Measurements from ENCODE around the gene CPNE9. TPM values are rescaled to one million over a fixed set of nuclear protein-coding genes. Genes with fewer than 3 reads are reported as not detected.

Gene CPNE9
- total RNA-seq, 1 donor from 2014 or later: not detected

GRCh38 chr3:9732740-9733115 lies 29.1 kb downstream of the CPNE9 start:
- Histone ChIP-seq H3K4me3 (peak overlapping the region; percentile 97), H3K9ac (peak overlapping the region; percentile 97), H2AFZ (replicated peaks) (no peak overlapping the region), H3K27me3 (no peaks in the 10 kb centered on the region), H4K20me1 (ENCODE audit: low read depth) (peaks cover 35% of the 10 kb centered on the region), H3K79me2 (ENCODE audit: low read depth) (peaks cover 30% of the 10 kb centered on the region), H3K4me1 (peaks cover 7% of the 10 kb centered on the region), H3K27ac (no peak overlapping the region), H3F3A (ENCODE audit: low read depth) (peaks cover 9% of the 10 kb centered on the region), H3K36me3 (no peaks in the 10 kb centered on the region), H3K9me3 (ENCODE audit: low read depth) (no peaks in the 10 kb centered on the region), H3K4me2 (peak overlapping the region; percentile 89)
- no peak for TF ChIP-seq EZH2phosphoT487 (IDR thresholded peaks at IDR 0.05)
- no peak for TF ChIP-seq CTCF (IDR thresholded peaks at IDR 0.05)
- TF ChIP-seq EZH2 (IDR thresholded peaks at IDR 0.05): no peak
- H3K4me1 Mint-ChIP-seq: peaks cover 21% of the 10 kb centered on the region
- no peaks in the 10 kb centered on the region for H3K9me3 Mint-ChIP-seq
- H3K36me3 Mint-ChIP-seq: peaks cover 17% of the 10 kb centered on the region
- DNase-seq (ENCODE audit: low spot score): no peak
- peak overlapping the region; percentile 91 for H3K4me3 Mint-ChIP-seq
- H3K27ac Mint-ChIP-seq: peak overlapping the region; percentile 91
- H3K27me3 Mint-ChIP-seq (ENCODE audit: insufficient read depth, low read depth): peaks cover 5% of the 10 kb centered on the region

- TF ChIP-seq EZH2 (IDR thresholded peaks at IDR 0.05) (no peak), EZH2phosphoT487 (IDR thresholded peaks at IDR 0.05) (no peak), CTCF (IDR thresholded peaks at IDR 0.05) (no peak)
- peaks cover 34% of the 10 kb centered on the region for H4K20me1 ChIP-seq (ENCODE audit: low read depth)
- H2AFZ ChIP-seq (replicated peaks): no peak overlapping the region
- no peaks in the 10 kb centered on the region for H3K36me3 ChIP-seq
- H3F3A ChIP-seq (ENCODE audit: low read depth): no peaks in the 10 kb centered on the region
- peaks cover 5% of the 10 kb centered on the region for H3K27me3 Mint-ChIP-seq (ENCODE audit: insufficient read depth, low read depth)
- no peak overlapping the region for H3K4me3 ChIP-seq
- no peak overlapping the region for H3K9ac ChIP-seq
- H3K9me3 ChIP-seq (ENCODE audit: low read depth): no peaks in the 10 kb centered on the region
- no peak overlapping the region for H3K4me2 ChIP-seq
- peaks cover 7% of the 10 kb centered on the region for H3K4me1 ChIP-seq
- no peak overlapping the region for H3K27ac Mint-ChIP-seq
- H3K4me1 Mint-ChIP-seq: peaks cover 14% of the 10 kb centered on the region
- peaks cover 25% of the 10 kb centered on the region for H3K36me3 Mint-ChIP-seq
- H3K79me2 ChIP-seq (ENCODE audit: low read depth): peaks cover 28% of the 10 kb centered on the region
- no peaks in the 10 kb centered on the region for H3K27me3 ChIP-seq
- H3K4me3 Mint-ChIP-seq: no peak overlapping the region
- H3K27ac ChIP-seq: no peak overlapping the region
- H3K9me3 Mint-ChIP-seq: no peaks in the 10 kb centered on the region
- DNase-seq (ENCODE audit: low spot score): no peak
Observed at GRCh38 chr3:9736831-9737230, 33.2 kb downstream of the CPNE9 start.

- Histone ChIP-seq H3K9ac (no peak overlapping the region), H3K27ac (no peak overlapping the region), H2AFZ (replicated peaks) (no peak overlapping the region), H3K27me3 (no peaks in the 10 kb centered on the region), H3K36me3 (no peaks in the 10 kb centered on the region), H3K4me2 (no peak overlapping the region), H3K9me3 (ENCODE audit: low read depth) (no peaks in the 10 kb centered on the region), H3K79me2 (ENCODE audit: low read depth) (peaks cover 6% of the 10 kb centered on the region), H3F3A (ENCODE audit: low read depth) (no peaks in the 10 kb centered on the region), H3K4me3 (no peak overlapping the region), H3K4me1 (no peaks in the 10 kb centered on the region), H4K20me1 (ENCODE audit: low read depth) (peaks cover 13% of the 10 kb centered on the region)
- no peak for DNase-seq (ENCODE audit: low spot score)
- no peak overlapping the region for H3K4me3 Mint-ChIP-seq
- no peaks in the 10 kb centered on the region for H3K9me3 Mint-ChIP-seq
- H3K4me1 Mint-ChIP-seq: no peaks in the 10 kb centered on the region
- H3K36me3 Mint-ChIP-seq: peaks cover 24% of the 10 kb centered on the region
- TF ChIP-seq EZH2phosphoT487 (IDR thresholded peaks at IDR 0.05) (no peak), CTCF (IDR thresholded peaks at IDR 0.05) (no peak), EZH2 (IDR thresholded peaks at IDR 0.05) (no peak)
- H3K27ac Mint-ChIP-seq: no peak overlapping the region
- H3K27me3 Mint-ChIP-seq (ENCODE audit: insufficient read depth, low read depth): peaks cover 7% of the 10 kb centered on the region
Observed at GRCh38 chr3:9739181-9739580, 35.5 kb downstream of the CPNE9 start.

All from neural progenitor cell (in vitro differentiated cells).